HG03103 (cell line): ENCODE measurements around the gene CRYBA4.
"Not testable (repeated sequence)": the region's sequence is repeated elsewhere in the genome, so short reads cannot be mapped to it uniquely, and the experiment has no call there.

ENCODE experiments used
- ATAC-seq: cut with Tn5 transposase; IDR thresholded peaks from one replicate; pipeline ENCODE4 v1.9.1; 2021; ENCODE audit warnings: low read depth; ENCODE audit not compliant: unreplicated experiment

The CRYBA4 gene

GRCh38 chr22:26593763-26594162 lies 28.0 kb upstream of the CRYBA4 start:
- ATAC-seq = no peak

- no peak for ATAC-seq
Measured at GRCh38 chr22:26597026-26597425, 24.7 kb upstream of the CRYBA4 start.

GRCh38 chr22:26597480-26597879 lies 24.3 kb upstream of the CRYBA4 start:
- ATAC-seq = no peak

- no peak for ATAC-seq
Measured at GRCh38 chr22:26599505-26599904, 22.3 kb upstream of the CRYBA4 start.

- ATAC-seq = no peak
Measured at GRCh38 chr22:26601726-26602125, 20.0 kb upstream of the CRYBA4 start.

GRCh38 chr22:26602127-26602526 lies 19.6 kb upstream of the CRYBA4 start:
- no peak for ATAC-seq

- no peak for ATAC-seq
Measured at GRCh38 chr22:26604368-26604767, 17.4 kb upstream of the CRYBA4 start.

GRCh38 chr22:26606611-26607010 lies 15.2 kb upstream of the CRYBA4 start:
- ATAC-seq = no peak

GRCh38 chr22:26608129-26608528 lies 13.6 kb upstream of the CRYBA4 start:
- ATAC-seq = no peak

- no peak for ATAC-seq
Measured at GRCh38 chr22:26609287-26609686, 12.5 kb upstream of the CRYBA4 start.

- peak; percentile 65 for ATAC-seq
Measured at GRCh38 chr22:26610072-26610958, 11.4 kb upstream of the CRYBA4 start.

GRCh38 chr22:26610996-26611395 lies 10.8 kb upstream of the CRYBA4 start:
- ATAC-seq = no peak

- no peak for ATAC-seq
Measured at GRCh38 chr22:26612652-26613051, 9.1 kb upstream of the CRYBA4 start.

GRCh38 chr22:26613753-26614152 lies 8.0 kb upstream of the CRYBA4 start:
- not testable (repeated sequence) for ATAC-seq

GRCh38 chr22:26614322-26614721 lies 7.4 kb upstream of the CRYBA4 start:
- no peak for ATAC-seq

- ATAC-seq = no peak
Measured at GRCh38 chr22:26615149-26615548, 6.6 kb upstream of the CRYBA4 start.

- no peak for ATAC-seq
Measured at GRCh38 chr22:26615830-26616435, 5.8 kb upstream of the CRYBA4 start.

- no peak for ATAC-seq
Measured at GRCh38 chr22:26616650-26617049, 5.1 kb upstream of the CRYBA4 start.

- no peak for ATAC-seq
Measured at GRCh38 chr22:26617271-26618199, 4.2 kb upstream of the CRYBA4 start, which contains the start of gene CRYBB1. CRYBB1 (minus strand) TSS chr22:26618027; CDS start chr22:26616319, 1,708 bp downstream.

GRCh38 chr22:26618455-26618854 lies 3.3 kb upstream of the CRYBA4 start:
- ATAC-seq = no peak

GRCh38 chr22:26619510-26619909 lies 2.3 kb upstream of the CRYBA4 start:
- no peak for ATAC-seq
